Measurements from ENCODE around the gene PSMC3. TPM values are rescaled to one million over a fixed set of nuclear protein-coding genes. Genes with fewer than 3 reads are reported as not detected.

PSMC3 gene
- total and polyA plus RNA-seq, 2 of the 13 experiments (the other 11 are each of a cell fraction or from before 2014, with no cell fraction given), result 75.8 to 214 TPM

- TF ChIP-seq CENPX (CRISPR knock-in tag; IDR thresholded peaks at IDR 0.05), result no peak
- TF ChIP-seq ARNT2 (CRISPR knock-in tag; IDR thresholded peaks at IDR 0.05; ENCODE audit: low read depth), result no peak
- no peak for TF ChIP-seq ZUFSP (CRISPR knock-in tag; IDR thresholded peaks at IDR 0.05; ENCODE audit: borderline replicate concordance)
- no peak for TF ChIP-seq IKZF5 (CRISPR knock-in tag; IDR thresholded peaks at IDR 0.05)
- no peak for TF ChIP-seq DMTF1 (CRISPR knock-in tag; IDR thresholded peaks at IDR 0.05)
- peak; percentile 34; the same call in 1 of the 2 replicates for TF ChIP-seq THAP9 (CRISPR knock-in tag; IDR thresholded peaks at IDR 0.05; ENCODE audit: borderline replicate concordance)
- no peak for TF ChIP-seq HOMEZ (CRISPR knock-in tag; IDR thresholded peaks at IDR 0.05; ENCODE audit: low read depth)
- TF ChIP-seq ZSCAN20 (CRISPR knock-in tag; IDR thresholded peaks at IDR 0.05; ENCODE audit: borderline replicate concordance), result no peak
- TF ChIP-seq RORA (CRISPR knock-in tag; IDR thresholded peaks at IDR 0.05), result no peak
- no peak for TF ChIP-seq ZNF431 (CRISPR knock-in tag; IDR thresholded peaks at IDR 0.05; ENCODE audit: borderline replicate concordance, low read depth)
- TF ChIP-seq POLR2G (IDR thresholded peaks at IDR 0.05; ENCODE audit: low read depth, low read length), result no peak
- TF ChIP-seq ZNF430 (CRISPR knock-in tag; IDR thresholded peaks at IDR 0.05), result no peak
- no peak for TF ChIP-seq ZNF547 (CRISPR knock-in tag; IDR thresholded peaks at IDR 0.05)
- no peak for TF ChIP-seq THAP7 (CRISPR knock-in tag; IDR thresholded peaks at IDR 0.05)
- TF ChIP-seq ZFP91 (CRISPR knock-in tag; IDR thresholded peaks at IDR 0.05; ENCODE audit: borderline replicate concordance), result 0 out of 2 replicates have a peak, but pooled peaks have one; percentile 26
These were observed 52.1 kb downstream of the PSMC3 start (continued) for GRCh38 chr11:47373876-47374719.
